Measurements from ENCODE around the gene GPX4. TPM values are rescaled to one million over a fixed set of nuclear protein-coding genes. Genes with fewer than 3 reads are reported as not detected.
A peak's percentile ranks its signal among the peaks of the same experiment; 100 is the strongest.

The GPX4 gene
- total and polyA plus RNA-seq, 2 of the 13 experiments (the other 11 are each of a cell fraction or from before 2014, with no cell fraction given) = 535 to 613 TPM

GRCh38 chr19:1103708-1104310, at the start of gene GPX4 (continued):
- TF ChIP-seq ZBTB40 (IDR thresholded peaks at IDR 0.05) = no peak
- peak; percentile 56; the same call in 1 of the 2 replicates for TF ChIP-seq ZBTB40 (CRISPR knock-in tag; IDR thresholded peaks at IDR 0.05)
- TF ChIP-seq SNRNP70 (IDR thresholded peaks at IDR 0.05; ENCODE audit: low read depth, low read length) = no peak
- no peak for TF ChIP-seq ZNF652 (CRISPR knock-in tag; IDR thresholded peaks at IDR 0.05; ENCODE audit: borderline replicate concordance, low read depth)
- TF ChIP-seq PRDM10 (CRISPR knock-in tag; IDR thresholded peaks at IDR 0.05; ENCODE audit: low read depth) = no peak
- TF ChIP-seq ADNP (CRISPR knock-in tag; IDR thresholded peaks at IDR 0.05) = no peak
- 0 out of 2 replicates have a peak, but pooled peaks have one; percentile 29 for TF ChIP-seq GATAD1 (CRISPR knock-in tag; IDR thresholded peaks at IDR 0.05)
- TF ChIP-seq HDAC2 (CRISPR knock-in tag; IDR thresholded peaks at IDR 0.05) = 0 out of 2 replicates have a peak, but pooled peaks have one; percentile 14
- TF ChIP-seq PRDM15 (CRISPR knock-in tag; IDR thresholded peaks at IDR 0.05) = 0 out of 2 replicates have a peak, but pooled peaks have one; percentile 11
- no peak for TF ChIP-seq CERS6 (CRISPR knock-in tag; IDR thresholded peaks at IDR 0.05)
- TF ChIP-seq ZBTB21 (CRISPR knock-in tag; IDR thresholded peaks at IDR 0.05) = no peak
- TF ChIP-seq ZNF326 (CRISPR knock-in tag; IDR thresholded peaks at IDR 0.05; ENCODE audit: borderline replicate concordance) = no peak
